NCI-H2171 (cell line): Measurements from ENCODE around the gene C21orf58.
"Not testable (repeated sequence)": the region's sequence is repeated elsewhere in the genome, so short reads cannot be mapped to it uniquely, and the experiment has no call there.

ENCODE experiments used
- DNase-seq: peaks from one replicate; lab custom pipeline; 2025; lab: John Stamatoyannopoulos, UW

C21orf58 gene

DNA sequence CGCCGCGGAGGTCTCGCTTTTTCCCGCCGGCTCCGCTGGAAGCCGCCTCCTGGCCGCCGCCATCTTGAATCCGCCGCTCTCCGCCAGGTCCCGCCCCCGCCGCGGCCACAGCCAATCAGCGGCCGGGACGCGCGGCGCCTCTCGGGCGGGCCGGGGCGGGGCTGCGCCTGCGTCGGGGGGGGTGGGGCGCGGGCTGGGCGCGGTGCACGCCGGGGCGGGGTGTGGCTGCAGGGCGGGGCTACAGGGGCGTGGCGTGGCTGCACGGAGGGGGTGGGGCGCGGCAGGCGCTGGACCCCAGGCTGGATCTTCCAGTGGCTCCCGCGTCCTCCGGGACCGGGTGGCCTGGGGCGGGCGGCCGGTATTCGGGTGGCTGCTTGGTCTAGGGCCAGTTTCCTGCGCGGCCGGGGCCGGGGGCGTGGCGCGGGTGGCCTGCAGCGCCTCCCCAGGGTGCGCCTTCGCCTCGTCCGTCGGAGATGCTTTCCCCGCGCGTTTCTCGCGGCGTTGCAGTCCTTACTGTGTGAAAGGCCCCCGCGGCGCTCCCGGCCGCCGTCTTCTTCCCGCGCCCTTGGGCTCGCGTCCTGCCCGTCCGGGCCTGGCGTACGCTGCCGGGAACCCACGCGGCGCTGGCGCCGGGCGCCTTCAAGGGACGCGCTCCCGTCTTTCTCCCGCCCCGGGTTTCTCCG, 861 bp upstream of the C21orf58 start:
- DNase-seq: peak; percentile 84

- no peak for DNase-seq
These were observed 402 bp downstream of the C21orf58 start for GRCh38 chr21:46323227-46323709.

- DNase-seq: no peak
These were observed 1.1 kb downstream of the C21orf58 start for GRCh38 chr21:46322351-46323226.

DNA sequence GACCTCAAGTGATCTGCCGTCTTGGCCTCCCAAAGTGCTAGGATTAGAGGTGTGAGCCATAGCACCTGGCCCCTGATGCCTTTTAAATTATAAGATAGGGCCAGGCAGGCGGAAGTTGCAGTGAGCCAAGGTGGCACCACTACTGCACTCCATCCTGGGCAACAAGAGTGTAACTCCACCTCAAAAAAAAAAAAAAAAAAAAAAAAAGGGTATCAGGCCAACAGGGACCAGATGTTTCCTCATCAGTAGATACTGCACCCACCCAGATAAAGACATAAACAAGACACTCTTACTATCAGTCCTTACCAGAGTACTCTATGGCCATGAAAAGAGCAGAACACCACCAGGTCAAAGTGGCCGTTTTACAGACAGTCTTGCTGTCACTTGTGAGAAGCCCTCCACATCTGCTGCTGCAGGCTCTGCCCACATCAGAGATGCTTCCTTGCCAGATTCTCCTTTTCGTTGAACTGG, 3.3 kb downstream of the C21orf58 start:
- no peak for DNase-seq

DNA sequence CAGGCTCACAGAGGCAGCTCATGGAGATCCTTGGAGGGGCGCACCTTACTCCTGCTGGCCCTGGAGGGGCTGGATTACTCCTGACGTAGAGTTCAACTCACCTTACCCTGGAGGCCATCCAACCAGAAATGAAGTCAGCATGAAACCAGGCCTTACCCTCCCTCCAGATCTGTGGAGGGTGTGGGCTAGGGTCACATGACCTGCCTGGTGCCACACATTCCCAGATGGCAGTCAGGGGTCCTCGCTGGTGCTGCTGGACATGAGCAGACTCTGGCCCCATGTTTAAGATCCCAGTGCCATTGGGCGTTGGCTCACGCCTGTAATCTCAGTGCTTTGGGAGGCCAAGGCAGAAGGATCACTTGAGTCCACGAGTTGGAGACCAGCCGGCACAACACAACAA, 4.5 kb downstream of the C21orf58 start:
- no peak for DNase-seq

- DNase-seq: no peak
These were observed 5.2 kb downstream of the C21orf58 start for GRCh38 chr21:46318464-46318845.

DNA sequence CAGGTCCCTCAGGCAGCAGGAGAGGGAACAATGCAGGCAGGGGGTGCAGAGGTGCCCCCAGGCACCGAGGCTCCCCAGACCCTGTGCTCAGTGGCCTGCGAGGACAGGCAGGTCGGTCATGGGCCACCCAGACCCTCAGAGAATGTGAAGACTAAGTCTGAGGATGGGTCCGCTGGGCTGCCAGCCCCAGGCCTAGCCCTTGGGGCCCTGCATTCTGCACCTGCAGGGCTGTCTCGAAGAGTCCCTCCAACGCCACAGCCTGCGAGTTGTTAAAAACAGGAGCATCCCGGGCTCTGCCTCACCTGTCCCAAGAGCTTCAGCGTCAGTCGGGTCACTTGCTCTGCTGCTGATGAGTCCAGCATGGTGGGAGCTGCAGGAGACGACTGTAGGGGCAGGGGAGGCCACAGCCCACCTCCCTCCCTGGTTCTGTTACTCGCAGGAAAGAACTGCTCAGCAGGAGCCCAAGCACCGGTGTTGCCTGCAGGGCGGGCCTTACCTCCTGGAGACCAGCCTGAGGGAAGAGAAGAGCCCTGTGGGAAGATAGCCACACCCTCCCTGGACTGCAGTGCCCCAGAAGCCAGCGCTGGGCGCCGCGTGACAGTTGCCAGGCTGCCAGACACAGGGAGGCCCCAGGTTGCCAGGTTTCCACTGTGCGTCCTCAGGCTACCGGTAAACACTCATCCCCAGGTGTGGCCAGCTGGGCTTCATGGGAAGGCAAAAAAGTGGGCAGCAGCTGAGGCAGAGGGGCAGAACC, 5.8 kb downstream of the C21orf58 start:
- DNase-seq: no peak

- DNase-seq: no peak
These were observed 6.9 kb downstream of the C21orf58 start for GRCh38 chr21:46316708-46317324.

- DNase-seq: no peak
These were observed 9.1 kb downstream of the C21orf58 start for GRCh38 chr21:46314441-46315020.

DNA sequence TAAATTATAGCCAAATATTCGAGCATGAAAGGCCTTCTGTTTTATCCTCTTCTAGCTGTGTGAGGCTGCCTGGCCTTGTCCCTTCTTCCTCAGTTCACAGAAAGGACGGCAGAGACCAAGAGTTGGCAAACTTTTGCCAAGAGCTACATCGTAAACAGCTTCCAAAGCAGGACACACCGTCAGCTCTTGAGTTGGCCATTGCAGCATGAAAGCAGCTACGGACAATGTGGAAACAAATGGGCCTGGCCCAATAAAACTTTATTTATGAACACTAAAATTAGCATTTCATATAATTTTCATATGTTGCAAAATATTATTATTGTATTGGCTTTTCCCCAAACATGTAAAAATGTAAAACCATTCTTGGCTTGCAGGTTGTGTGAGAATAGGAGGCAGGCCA, 10.7 kb downstream of the C21orf58 start:
- DNase-seq: no peak

GRCh38 chr21:46311568-46311967, 12.1 kb downstream of the C21orf58 start:
- DNase-seq: no peak

DNA sequence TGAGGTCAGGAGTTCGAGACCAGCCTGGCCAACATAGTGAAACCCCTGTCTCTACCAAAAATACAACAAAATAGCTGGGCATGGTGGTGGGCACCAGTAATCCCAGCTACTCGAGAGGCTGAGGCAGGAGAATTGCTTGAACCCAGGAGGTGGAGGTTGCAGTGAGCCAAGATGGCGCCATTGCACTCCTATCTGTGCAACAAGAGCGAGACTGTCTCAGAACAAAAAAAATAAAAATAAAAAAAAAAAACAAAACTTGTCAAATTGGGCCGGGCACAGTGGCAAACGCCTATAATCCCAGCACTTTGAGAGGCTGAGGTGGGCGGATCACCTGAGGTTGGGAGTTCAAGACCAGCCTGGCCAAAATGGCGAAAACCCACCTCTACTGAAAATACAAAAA, 13.4 kb downstream of the C21orf58 start:
- DNase-seq: not testable (repeated sequence)

DNA sequence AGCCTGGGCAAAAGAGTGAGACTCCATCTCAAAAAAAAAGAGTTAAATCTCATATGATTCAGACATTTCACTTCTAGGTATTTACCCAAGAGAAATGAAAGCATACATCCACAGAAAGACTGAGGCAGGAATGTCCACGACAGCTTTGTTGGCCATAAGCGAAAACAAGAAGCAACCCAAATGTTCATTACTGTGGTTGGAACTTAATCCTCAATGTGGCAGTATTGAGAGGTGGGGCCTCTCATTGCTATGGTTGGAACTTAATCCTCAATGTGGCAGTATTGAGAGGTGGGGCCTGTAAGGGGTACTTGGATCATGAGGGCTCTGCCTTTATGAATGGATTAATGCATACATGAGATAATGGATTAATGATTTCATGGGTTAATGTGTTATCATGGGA, 15.2 kb downstream of the C21orf58 start:
- DNase-seq: no peak

DNA sequence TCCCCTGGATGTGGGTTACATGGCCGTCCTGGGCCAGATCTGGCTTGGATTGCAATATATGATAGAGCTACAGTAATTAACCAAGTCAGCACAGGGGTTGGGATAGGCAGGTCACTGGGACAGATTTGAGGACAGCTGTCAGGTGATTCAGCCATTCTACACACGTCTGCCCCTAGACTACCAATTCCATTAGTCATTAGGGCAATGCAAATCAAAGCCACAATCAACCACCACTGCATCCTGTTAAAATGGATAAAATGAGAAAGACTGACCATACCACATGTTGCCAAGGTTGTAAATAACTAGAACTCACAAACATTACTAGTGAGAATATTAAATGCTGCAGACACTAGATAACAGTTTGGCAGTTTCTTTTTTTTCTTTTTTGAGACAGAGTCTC, 16.0 kb downstream of the C21orf58 start:
- DNase-seq: no peak

DNA sequence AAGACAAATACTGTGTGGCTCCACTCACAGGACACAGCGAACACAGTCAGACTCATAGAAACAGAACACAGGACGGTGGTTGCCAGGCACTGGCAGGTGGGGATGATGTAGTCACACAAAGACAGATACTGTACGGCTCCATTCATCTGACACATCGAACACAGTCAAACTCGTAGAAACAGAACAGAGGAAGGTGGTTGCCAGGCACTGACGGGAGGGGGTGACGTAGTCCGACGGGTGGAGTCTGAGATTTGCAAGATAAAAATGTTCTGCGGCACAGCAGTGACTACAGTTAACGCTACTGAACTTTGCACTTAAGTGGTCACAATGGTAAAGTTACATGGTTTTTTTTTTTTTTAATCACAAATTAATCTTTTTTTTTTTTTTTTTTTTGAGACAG, 18.7 kb downstream of the C21orf58 start:
- DNase-seq: no peak

DNA sequence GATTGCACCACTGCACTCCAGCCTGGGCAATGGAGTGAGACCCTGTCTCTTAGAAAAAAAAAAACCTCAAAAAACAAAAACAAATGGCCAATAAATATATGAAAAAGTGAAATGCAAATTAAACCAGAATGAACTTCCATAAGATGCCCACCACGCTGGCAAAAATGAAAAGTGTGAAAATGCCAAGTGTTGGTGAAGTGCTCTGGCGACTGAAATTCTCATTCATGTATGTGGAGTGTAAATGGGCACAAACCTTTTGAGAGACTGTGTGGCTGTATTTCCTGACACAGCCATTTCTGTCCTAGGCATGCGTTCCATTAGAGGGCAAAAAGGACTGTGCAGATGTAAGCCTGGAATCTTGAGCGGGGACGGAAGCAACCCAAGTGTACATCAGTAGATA, 19.2 kb downstream of the C21orf58 start:
- no peak for DNase-seq

- no peak for DNase-seq
These were observed 21.9 kb downstream of the C21orf58 start for GRCh38 chr21:46301759-46302158.

- DNase-seq: no peak
These were observed 24.5 kb downstream of the C21orf58 start for GRCh38 chr21:46299167-46299566.

DNA sequence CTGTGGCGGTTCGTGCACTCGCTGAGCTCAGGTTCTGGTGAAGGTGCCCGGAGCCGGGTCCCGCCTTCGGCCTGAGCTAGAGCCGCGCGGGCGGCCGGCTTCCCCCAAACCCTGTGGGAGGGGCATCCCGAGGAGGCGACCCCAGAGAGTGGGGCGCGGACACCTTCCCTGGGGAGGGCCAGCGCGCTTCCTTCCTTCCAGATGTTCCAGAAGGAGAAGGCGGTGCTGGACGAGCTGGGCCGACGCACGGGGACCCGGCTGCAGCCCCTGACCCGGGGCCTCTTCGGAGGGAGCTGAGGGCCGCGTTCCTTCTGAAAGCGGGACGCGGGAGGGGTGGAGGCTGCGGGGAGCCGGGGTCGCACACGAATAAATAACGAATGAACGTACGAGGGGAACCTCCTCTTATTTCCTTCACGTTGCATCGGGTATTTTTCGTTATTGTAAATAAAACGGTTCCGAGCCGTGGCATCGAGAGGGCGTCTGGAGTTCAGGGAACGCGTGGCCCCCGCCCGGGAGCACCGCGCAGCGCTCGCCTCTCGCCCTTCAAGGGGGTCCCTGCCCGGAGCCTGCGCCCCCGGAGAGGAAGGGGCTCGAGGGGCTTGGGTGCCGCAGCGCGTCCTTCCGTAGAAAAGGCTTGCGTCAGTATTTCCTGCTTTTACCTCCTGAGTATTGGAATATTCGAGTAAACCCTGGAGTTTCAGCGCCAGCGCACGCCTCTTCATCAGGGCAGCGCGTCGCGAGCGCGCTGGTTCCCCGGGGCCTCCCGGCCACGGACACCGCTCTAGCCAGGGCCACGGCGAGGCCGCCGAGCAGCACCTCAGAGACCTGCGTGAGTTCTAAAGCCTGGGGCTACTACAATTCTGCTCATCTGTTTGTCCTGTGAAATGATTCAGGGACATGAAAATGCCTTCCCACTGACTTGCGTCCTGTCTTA, 26.1 kb downstream of the C21orf58 start:
- DNase-seq: no peak

DNA sequence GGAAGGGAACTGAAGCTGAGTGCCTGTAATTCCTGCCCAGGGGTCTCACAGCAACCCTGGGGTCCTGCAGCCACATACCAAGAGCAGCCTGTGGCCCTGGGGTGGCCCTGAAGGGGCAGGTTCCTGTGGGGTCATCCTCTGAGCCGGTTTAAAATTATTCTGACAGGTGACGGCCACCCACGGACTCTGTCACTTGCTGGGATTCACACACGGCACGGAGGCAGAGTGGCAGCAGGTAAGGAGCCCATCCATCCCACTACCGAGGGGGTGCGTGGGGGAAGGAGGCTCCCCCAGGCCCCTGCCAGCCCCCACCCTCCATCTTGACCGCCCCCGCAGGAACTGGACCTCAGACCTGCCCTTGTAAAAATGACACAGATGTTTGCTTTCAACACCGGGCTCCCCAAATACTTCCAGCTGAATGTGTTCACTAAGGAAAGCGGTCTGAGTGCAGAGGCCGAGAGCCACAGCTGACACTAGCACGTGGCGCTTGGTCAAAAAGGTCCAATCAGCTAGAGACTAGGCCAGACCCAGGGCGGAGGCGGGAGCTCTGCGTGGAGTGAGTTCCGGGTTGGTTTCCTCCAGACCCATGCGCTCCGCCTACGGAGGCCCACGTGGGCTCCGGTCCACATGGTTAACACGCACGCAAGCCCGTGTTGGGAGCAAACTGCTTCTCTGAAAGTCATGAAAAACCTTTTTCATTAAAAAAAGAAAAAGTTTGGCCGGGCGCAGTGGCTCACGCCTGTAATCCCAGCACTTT, 27.5 kb downstream of the C21orf58 start:
- no peak for DNase-seq
